Measurements from ENCODE around the gene CYP1B1.
"Not testable (repeated sequence)": the region's sequence is repeated elsewhere in the genome, so short reads cannot be mapped to it uniquely, and the experiment has no call there.

Gene CYP1B1

DNA sequence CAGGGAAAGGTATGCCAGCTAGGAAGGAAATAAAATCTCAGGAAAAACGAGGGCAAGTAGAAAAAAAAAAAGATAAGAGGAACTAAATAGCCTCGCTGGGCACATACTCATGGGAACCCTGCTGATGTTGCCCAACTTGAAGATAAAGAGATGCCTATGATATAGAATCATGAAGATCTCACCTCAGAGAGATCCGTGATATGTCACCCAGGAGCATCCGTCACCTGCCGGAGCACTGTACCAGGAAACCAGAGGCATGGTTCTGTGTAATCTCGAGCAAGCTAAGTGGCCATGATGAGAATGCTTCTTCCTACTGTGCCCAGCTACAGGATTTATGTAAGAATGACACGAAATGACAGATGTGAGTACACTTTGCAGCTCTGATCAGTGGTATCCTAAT is 40.0 kb downstream of the CYP1B1 start:
- no peak for DNase-seq (ENCODE audit: low read depth in 2 of 2)

- DNase-seq (ENCODE audit: low read depth in 2 of 2): no peak
These were observed 42.3 kb downstream of the CYP1B1 start for GRCh38 chr2:38033646-38034045.

DNA sequence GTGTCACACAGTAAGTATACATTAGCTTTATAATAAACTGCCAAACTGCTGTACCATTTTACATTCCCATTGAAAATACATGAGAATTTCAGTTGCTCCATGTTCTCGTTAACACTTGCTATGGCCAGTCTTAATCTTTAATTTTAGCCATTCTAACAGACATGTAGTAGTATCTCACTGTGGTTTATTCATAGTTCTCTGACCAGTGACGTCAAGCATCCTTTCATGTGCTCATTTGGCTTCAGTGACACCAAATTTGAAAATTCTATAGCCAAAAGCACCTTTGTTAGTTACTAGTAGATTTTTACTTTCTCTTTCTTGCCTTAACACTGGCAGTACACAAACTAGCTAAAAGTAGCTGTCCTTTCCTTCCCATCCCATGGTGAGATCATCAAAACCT is 43.0 kb downstream of the CYP1B1 start:
- DNase-seq (ENCODE audit: low read depth in 2 of 2): no peak

GRCh38 chr2:38030635-38031355 is 45.2 kb downstream of the CYP1B1 start:
- DNase-seq (ENCODE audit: low read depth in 2 of 2): no peak

DNA sequence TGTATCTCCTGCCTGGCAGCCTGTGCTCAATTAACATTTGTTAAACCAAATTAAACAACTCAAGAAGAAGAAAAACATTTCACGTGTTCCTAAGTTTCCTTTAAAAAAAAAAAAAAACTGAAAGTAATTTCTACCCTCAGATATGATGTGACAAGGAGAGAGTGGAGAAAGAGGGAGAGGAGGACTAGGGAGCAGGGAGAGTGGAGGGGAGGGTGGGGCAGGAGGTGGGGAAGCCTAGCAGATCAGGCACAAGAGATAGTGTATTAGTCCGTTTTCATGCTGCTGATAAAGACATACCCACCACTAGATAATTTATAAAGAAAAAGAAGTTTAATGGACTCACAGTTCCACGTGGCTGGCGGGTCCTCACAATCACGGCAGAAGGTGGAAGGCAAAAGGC is 46.4 kb downstream of the CYP1B1 start:
- no peak for DNase-seq (ENCODE audit: low read depth in 2 of 2)

- no peak for DNase-seq (ENCODE audit: low read depth in 2 of 2)
These were observed 47.1 kb downstream of the CYP1B1 start for GRCh38 chr2:38028829-38029228.

DNA sequence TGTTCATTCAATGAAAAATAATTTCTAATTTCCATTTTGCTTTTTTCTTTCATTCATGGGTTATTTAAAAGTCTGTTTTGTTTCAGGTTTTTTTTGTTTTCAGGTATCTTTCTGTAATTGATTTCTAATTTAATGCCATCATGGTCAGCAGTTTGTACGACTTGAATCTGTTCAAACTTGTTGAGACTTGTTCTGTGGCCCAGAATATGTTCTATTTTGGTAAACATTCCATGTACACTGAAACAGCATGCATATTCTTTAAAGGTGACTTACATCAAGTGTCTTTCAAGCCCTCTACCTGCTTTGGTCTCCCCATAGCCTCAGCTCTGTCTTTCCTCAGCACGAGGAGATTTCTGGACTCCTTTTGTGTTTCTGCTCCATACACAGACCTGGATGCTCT is 49.1 kb downstream of the CYP1B1 start:
- DNase-seq (ENCODE audit: low read depth in 2 of 2): no peak

DNA sequence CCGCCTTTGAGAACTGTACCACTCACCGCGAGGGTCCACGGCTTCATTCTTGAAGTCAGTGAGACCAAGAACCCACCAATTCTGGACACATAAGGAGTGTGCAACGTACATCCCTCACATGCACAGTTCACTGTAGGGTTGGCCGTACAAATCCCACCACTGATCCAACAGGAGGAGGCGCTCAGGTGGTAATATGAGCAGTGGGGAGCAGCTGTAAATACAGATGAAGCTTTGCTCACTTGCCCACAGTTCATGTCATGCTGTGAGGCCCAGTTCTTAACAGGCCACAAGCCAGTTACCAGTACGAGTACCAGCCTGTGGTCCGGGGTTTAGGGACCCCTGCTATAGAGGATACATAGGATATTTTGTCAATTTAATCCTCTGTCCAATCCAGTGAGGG is 54.4 kb downstream of the CYP1B1 start:
- DNase-seq (ENCODE audit: low read depth in 2 of 2): no peak

- DNase-seq (ENCODE audit: low read depth in 2 of 2): not testable (repeated sequence)
These were observed 55.4 kb downstream of the CYP1B1 start for GRCh38 chr2:38020359-38021069.

- DNase-seq (ENCODE audit: low read depth in 2 of 2): no peak
These were observed 58.1 kb downstream of the CYP1B1 start for GRCh38 chr2:38017836-38018235.

Measured in fibroblast of skin of left biceps (primary cell).